Neural cell (in vitro differentiated cells): Measurements from ENCODE around the gene SPOP.

Source experiments
- EP300 ChIP-seq: fragments of 450-650 bp; conservative IDR thresholded peaks from 2 replicates; pipeline ENCODE4 v1.6.1; 2014; ENCODE audit warnings: antibody characterized with exemption, mild to moderate bottlenecking, moderate library complexity; ENCODE audit not compliant: poor library complexity, severe bottlenecking
- TF ChIP-seq, protein P1 (sequence below): fragments of 450-650 bp; IDR thresholded peaks from 2 replicates; pipeline ENCODE4 v1.5.1; 2014; ENCODE audit warnings: antibody characterized with exemption, mild to moderate bottlenecking, moderate library complexity; ENCODE audit not compliant: poor library complexity, severe bottlenecking

DNA sequence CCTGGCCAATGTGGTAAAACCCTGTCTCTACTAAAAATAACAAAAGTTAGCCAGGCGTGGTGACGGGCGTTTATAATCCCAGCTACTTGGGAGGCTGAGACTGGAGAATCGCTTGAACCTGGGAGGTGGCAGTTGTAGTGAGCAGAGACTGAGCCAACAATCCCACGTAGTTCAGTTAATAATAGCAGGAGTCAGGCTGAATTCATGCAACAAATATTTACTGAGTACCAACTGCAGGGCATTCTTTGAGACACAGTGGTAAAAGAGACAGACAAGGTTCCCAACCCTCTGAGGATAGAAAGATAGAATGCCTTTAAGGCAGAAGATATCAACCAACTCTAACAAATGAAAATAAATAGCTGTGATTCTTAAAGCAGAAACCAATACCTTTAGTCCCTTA lies 39.1 kb downstream of the SPOP start:
- no peak for TF ChIP-seq EP300
- TF ChIP-seq, protein P1, sequence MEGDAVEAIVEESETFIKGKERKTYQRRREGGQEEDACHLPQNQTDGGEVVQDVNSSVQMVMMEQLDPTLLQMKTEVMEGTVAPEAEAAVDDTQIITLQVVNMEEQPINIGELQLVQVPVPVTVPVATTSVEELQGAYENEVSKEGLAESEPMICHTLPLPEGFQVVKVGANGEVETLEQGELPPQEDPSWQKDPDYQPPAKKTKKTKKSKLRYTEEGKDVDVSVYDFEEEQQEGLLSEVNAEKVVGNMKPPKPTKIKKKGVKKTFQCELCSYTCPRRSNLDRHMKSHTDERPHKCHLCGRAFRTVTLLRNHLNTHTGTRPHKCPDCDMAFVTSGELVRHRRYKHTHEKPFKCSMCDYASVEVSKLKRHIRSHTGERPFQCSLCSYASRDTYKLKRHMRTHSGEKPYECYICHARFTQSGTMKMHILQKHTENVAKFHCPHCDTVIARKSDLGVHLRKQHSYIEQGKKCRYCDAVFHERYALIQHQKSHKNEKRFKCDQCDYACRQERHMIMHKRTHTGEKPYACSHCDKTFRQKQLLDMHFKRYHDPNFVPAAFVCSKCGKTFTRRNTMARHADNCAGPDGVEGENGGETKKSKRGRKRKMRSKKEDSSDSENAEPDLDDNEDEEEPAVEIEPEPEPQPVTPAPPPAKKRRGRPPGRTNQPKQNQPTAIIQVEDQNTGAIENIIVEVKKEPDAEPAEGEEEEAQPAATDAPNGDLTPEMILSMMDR = no peak
